ENCODE results near the gene AMPD3.
A peak's percentile ranks its signal among the peaks of the same experiment; 100 is the strongest.

Gene AMPD3

DNA sequence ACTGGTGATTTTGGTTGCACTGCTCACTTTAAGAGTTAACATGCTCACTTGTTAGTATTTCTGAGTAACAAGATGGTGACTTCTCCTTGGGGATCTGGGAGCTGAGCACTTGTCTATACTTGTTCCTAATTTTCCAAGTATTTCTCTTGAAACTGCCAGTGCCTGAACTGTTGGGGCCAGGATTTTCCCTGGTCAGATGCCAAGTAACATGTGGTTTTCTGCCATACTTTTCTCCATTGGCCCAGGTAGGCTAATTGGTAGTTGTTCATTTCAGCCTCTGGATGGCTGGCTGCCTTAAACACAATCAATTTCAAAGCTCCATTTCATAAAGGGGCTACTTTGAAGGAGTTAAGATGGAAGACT lies 50.9 kb downstream of the AMPD3 start:
- DNase-seq, result no peak

GRCh38 chr11:10511181-10511621 lies 56.1 kb downstream of the AMPD3 start:
- no peak for DNase-seq

- DNase-seq, result no peak
Observed at GRCh38 chr11:10514202-10514601, 59.1 kb downstream of the AMPD3 start.

DNA sequence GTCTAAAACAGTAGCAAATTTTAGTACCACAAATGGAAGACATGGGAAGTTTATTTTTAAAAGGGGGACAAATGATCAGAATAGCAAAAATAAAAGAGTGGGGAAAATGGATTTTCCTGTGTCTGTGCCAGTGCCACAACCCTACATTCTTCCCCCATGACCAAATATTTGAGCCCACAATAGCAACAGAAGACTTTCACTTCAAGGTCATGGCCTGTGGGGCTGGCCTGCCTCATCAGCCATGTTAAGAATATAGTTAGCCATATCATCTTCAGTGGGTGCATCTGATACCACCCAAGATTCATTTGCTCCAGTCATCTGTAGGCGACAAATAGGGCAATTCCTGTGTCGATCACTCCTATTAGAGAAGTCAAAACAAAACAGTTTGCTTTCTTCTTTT lies 59.6 kb downstream of the AMPD3 start:
- DNase-seq, result no peak

DNA sequence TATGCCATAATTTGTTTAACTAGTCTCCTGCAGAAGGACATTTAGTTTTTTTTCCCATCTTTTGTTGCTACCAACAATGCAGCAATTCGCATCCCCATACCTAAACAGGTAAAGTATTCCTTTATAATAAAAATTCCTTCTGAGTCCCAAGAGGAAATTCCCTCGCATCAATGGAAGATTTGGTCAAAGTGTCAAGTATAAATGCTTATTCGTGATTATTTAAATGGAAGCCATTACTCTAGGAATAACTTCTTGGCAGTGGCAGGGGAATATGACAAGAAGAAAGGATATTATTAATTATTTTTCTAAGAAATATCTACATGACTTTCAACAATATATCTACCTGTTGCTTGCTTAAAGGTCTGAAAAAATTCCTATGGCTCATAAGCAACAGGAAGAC lies 60.4 kb downstream of the AMPD3 start:
- DNase-seq, result no peak

DNA sequence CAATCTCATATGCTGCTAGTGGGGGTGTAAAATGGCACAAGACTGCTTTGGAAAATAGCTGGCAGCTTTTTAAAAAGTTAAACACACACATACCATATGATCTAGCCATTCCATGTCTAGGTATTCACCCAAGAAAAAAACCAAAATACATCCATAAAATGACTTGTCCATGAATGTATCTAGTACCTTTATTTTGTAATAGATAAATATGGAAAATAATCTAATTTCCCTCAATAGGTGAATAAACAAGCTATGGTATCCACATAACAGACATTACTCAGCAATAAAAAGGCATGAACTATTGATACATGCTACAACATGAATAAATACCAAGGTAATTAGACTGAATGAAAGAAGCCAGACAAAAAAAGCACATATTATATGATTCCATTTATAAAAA lies 63.1 kb downstream of the AMPD3 start:
- no peak for DNase-seq

- DNase-seq, result no peak
Observed at GRCh38 chr11:10518891-10519290, 63.8 kb downstream of the AMPD3 start.

- DNase-seq, result no peak
Observed at GRCh38 chr11:10519630-10520029, 64.6 kb downstream of the AMPD3 start.

GRCh38 chr11:10520562-10520961 lies 65.5 kb downstream of the AMPD3 start:
- DNase-seq, result no peak

GRCh38 chr11:10522276-10522675 lies 67.2 kb downstream of the AMPD3 start:
- DNase-seq, result no peak

- no peak for DNase-seq
Observed at GRCh38 chr11:10522921-10523320, 67.9 kb downstream of the AMPD3 start.

GRCh38 chr11:10524471-10524870 lies 69.4 kb downstream of the AMPD3 start:
- no peak for DNase-seq

GRCh38 chr11:10526974-10527918 lies 72.2 kb downstream of the AMPD3 start:
- DNase-seq, result no peak

- DNase-seq, result no peak
Observed at GRCh38 chr11:10528121-10528520, 73.1 kb downstream of the AMPD3 start.

DNA sequence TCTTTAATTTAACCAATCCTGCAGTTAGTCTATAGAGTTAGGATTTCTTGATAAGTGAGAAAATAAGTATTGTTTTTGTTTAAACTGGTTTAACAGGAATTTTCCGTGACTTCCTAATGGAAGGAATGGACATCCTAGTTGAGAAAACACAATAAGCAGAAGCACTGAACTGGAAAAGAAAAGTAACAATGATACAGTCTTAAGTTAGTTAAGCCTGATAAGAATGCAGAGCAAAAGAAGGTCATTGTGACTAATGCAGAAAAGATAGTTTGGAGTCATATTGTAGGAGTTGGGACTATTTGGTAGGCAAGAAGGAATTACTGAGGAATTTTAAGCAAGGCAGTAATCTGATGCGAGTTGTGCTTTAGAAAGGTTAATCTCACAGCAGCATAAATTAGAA lies 74.2 kb downstream of the AMPD3 start:
- DNase-seq, result no peak

GRCh38 chr11:10532526-10532925 lies 77.5 kb downstream of the AMPD3 start:
- no peak for DNase-seq

DNA sequence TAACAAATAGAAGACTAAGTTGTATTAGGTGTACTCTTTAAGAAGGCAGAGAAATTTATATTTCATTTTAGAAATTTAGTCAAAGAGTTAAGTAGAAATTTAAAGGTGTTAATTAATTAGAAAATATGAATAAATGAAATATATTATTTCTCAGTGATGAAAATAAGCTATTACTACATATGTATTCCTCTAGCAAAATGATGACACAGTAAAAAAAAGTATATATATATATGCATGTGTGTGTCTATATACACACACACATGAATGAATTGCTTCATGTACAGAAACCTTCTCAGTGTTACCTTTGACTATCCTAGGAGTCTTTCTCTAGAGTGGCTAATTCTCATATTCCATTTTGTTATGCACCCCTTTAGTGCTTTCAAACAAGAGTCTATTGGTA lies 78.3 kb downstream of the AMPD3 start:
- no peak for DNase-seq

GRCh38 chr11:10534316-10534715 lies 79.3 kb downstream of the AMPD3 start:
- DNase-seq, result no peak

GRCh38 chr11:10537600-10537999 lies 82.5 kb downstream of the AMPD3 start:
- DNase-seq, result no peak

GRCh38 chr11:10538924-10539323 lies 83.9 kb downstream of the AMPD3 start:
- DNase-seq, result no peak

- no peak for DNase-seq
Observed at GRCh38 chr11:10539339-10539738, 84.3 kb downstream of the AMPD3 start.

- DNase-seq, result no peak
Observed at GRCh38 chr11:10540546-10540914, 85.5 kb downstream of the AMPD3 start.

GRCh38 chr11:10540915-10541560 lies 86.0 kb downstream of the AMPD3 start, which contains the start of gene RNF141:
Gene RNF141 (minus strand): TSS chr11:10541187. CDS start chr11:10534158, 7,029 bp downstream.
- peak; percentile 92 for DNase-seq

GRCh38 chr11:10541561-10541930 lies 86.5 kb downstream of the AMPD3 start:
- DNase-seq, result no peak
